Measurements from ENCODE around the gene PRSS3. TPM values are rescaled to one million over a fixed set of nuclear protein-coding genes. Genes with fewer than 3 reads are reported as not detected.
A peak's percentile ranks its signal among the peaks of the same experiment; 100 is the strongest.
"Not testable (repeated sequence)": the region's sequence is repeated elsewhere in the genome, so short reads cannot be mapped to it uniquely, and the experiment has no call there.

Gene PRSS3
- total RNA-seq, 1 experiment from 2014 or later = not detected

DNA sequence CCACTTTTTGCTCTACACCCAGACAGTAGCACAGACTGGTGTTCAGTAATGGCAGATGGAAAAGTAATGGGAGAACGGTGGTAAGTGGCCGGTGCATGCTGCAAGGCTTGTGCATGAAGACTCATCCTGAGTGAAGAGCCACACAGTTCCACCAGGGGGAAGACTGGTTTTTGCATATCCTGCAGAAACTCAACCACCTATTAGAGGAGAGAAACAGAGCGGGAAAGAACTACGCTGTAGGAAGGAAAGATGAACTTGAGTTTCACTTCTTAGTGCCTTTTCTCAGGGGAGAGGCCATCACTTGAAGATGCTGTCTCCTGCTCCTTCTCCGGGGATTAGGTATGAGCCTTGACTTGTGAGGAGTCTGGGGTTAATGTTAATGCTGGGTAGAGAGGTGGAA, 9.4 kb upstream of the PRSS3 start:
- DNase-seq (ENCODE audit: low read depth) = peak; percentile 34

- DNase-seq (ENCODE audit: low read depth) = no peak
Measured at GRCh38 chr9:33786681-33787080, 8.7 kb upstream of the PRSS3 start.

DNA sequence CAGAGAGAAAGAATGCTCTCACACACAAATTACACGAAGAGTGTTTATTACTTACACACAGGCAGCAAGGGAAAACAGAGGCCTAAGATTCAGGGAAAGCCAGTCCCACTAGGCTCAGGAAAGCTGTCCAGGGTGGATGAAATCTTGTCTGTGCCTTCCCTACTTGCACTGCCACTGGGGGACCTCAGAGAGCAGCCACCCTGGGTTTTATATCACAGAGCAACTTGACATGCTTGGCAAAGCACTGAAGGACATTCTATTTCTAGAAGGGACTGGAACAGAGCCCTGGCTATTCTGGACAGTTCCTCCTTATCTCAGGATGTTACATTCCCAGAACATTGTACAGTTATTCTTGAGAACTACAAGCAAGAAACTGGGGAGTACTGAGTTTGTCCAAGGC, 7.5 kb upstream of the PRSS3 start:
- no peak for DNase-seq (ENCODE audit: low read depth)

- DNase-seq (ENCODE audit: low read depth) = not testable (repeated sequence)
Measured at GRCh38 chr9:33789429-33789828, 5.9 kb upstream of the PRSS3 start.

DNA sequence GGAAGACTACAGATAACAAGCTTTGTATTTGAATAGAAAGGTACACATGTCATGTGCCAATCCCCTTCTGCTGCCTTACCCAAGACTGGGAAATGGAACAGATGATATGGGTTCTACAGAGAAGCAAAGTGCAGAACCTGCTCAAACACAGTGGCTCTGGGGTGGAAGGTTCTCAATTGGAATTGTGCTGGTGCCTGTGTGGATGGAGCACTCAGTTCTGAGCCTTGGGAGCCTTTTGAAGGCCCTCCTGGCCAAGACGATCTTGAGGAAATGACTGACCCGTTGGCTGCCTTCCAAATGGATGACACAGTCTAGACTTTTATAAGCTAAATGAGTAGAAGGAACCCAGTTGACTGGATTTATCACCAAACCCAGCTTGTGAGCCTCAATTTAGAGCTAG, 4.2 kb upstream of the PRSS3 start:
- DNase-seq (ENCODE audit: low read depth) = peak; percentile 64

DNA sequence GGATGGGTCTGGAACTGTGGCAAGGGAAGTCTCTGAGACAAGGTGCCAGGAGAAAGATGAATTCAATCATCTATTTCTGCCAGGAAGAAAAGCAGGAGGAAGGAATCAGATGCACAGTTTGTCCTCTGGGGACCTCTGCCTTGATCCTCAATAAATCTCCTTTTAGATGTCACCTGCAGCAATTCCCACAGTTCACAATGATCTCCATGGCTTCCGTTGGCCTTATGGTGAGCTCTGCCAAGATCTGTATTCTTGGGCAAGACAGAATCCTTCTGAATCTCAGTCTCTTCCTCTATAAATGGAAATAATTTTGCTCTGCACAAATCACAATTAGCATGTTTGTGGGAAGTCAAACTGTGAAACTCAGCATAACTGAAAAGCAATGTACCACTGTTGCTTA, 1.9 kb upstream of the PRSS3 start:
- not testable (repeated sequence) for DNase-seq (ENCODE audit: low read depth)

DNA sequence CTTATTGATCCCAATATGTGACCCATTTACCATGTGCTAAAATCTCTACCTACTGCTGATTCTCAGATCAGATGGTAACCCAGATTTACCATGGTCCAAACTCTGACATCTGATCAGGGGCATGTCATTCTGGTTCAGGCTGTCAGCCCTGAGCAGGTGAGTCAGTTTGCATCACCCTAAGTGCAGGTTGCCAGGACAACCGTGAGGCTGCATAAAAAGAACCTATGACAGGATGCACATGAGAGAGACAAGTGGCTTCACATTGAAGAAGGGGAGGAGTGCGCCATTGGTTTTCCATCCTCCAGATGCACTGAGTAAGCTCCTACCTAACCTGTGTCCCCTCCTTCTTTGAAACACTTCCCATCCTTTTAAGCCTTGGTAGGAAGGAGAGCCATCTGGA, 801 bp upstream of the PRSS3 start:
- DNase-seq (ENCODE audit: low read depth) = no peak

GRCh38 chr9:33795819-33796218, 458 bp downstream of the PRSS3 start:
- no peak for DNase-seq (ENCODE audit: low read depth)

GRCh38 chr9:33796679-33797078, 1.3 kb downstream of the PRSS3 start:
- not testable (repeated sequence) for DNase-seq (ENCODE audit: low read depth)

DNA sequence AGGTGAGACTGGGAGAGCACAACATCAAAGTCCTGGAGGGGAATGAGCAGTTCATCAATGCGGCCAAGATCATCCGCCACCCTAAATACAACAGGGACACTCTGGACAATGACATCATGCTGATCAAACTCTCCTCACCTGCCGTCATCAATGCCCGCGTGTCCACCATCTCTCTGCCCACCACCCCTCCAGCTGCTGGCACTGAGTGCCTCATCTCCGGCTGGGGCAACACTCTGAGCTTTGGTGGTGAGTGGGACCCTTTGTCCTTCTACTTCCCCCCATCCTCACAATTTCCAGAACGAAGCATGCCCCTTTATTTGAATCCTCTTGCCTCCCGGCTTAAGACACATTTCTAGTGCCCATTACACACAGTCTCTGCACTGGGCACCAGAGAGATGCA, 2.5 kb downstream of the PRSS3 start:
- no peak for DNase-seq (ENCODE audit: low read depth)

DNA sequence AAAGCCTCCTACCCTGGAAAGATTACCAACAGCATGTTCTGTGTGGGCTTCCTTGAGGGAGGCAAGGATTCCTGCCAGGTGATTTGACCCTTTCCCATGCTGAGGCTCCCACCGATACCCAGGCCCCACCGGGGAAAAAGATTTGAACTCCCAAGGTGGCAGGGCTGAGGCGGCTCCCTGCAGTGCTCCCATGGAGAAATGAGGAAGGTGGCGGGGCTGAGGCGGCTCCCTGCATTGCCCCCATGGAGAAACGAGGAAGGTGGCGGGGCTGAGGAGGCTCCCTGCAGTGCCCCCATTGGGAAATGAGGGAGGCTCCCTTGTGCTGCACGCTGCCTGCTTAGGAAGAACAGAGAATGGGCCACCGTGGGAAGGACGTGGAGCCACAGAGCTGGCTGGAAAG, 3.2 kb downstream of the PRSS3 start:
- no peak for DNase-seq (ENCODE audit: low read depth)

- no peak for DNase-seq (ENCODE audit: low read depth)
Measured at GRCh38 chr9:33799928-33800704, 4.8 kb downstream of the PRSS3 start.

DNA sequence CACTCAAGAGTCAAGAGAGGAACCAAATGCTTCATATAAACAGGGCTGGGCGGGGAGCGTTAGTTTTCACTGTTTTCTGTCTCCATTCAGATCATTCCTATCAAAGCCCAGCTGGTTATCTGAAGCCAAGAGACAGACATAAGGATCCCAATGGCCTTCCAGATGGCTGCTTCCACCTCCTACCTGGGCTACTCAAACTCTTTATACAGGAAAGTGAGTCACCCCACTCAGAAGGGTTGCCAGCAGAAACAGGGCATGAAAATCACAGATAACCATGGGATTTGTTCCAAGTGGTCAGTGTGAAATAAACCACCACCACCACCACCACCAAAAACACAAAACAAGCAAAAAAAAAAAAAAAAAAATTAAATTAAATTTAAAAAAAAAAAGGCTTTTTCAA, 5.5 kb downstream of the PRSS3 start:
- no peak for DNase-seq (ENCODE audit: low read depth)

DNA sequence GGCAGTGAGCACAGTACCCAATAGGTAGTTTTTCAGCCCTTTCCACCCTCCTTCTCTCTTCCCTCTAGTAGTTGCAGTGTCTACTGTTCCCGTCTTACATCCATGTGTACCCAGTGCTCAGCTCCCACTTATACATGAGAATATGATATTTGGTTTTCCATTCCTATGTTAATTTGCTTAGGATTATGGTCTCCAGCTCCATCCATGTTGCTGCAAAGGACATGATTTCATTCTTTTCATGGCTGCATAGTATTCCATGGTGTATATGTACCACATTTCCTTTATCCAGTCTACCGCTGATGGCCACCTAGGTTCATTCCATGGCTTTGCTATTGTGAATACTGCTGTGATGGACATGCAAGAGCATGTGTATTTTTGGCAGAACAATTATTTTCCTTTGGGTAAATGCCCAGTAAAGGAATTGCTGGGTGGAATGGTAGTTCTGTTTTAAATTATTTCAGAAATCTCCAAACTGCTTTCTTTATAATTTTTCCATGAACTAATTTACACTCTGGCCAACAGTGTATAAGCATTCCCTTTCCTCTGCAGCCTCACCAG, 6.7 kb downstream of the PRSS3 start:
- DNase-seq (ENCODE audit: low read depth) = not testable (repeated sequence)

DNA sequence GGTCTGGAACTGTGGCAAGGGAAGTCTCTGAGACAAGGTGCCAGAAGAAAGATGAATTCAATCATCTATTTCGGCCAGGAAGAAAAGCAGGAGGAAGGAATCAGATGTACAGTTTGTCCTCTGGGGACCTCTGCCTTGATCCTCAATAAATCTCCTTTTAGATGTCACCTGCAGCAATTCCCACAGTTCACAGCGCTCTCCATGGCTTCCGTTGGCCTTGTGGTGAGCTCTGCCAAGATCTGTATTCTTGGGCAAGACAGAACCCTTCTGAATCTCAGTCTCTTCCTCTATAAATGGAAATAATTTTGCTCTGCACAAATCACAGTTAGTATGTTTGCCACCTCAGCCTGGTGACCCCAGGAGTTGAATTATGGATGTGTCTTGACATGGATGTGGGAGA, 8.8 kb downstream of the PRSS3 start:
- DNase-seq (ENCODE audit: low read depth) = not testable (repeated sequence)

GRCh38 chr9:33807156-33807555, 11.8 kb downstream of the PRSS3 start:
- DNase-seq (ENCODE audit: low read depth) = not testable (repeated sequence)

DNA sequence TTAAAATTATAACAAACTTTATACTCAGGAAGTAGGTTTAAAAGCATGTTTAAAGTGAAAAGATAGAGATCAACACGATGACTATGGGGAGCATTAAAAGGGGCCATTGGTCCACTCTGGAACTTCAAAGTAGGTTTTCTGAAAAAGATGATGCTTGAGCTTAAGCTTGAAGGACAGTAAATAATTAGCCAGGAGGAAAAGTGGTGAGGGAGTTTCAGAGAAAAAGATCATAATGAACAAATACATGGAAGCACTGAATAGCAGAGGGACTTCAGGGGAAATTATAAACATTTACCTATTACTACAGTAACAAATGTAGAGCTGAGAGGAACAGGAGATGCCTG, 13.6 kb downstream of the PRSS3 start:
- not testable (repeated sequence) for DNase-seq (ENCODE audit: low read depth)

DNA sequence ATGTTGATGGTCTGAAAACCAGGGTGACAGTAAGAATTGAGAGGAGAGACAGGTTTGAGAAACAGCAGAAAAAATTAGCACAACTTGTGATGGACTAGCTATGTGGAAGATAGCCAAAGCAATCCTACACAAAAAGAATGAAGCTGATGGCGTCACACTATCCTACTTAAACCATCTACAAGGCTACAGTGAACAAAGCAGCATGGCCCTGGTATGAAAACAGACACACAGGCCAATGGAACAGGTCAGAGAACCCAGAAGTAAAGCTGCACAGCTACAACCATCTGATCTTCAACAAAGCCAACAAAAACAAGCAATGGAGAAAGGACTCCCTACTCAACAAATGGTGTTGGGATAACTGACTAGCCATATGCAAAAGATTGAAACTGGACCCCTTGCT, 14.1 kb downstream of the PRSS3 start:
- DNase-seq (ENCODE audit: low read depth) = no peak

- peak; percentile 77 for DNase-seq (ENCODE audit: low read depth)
Measured at GRCh38 chr9:33813712-33814641, 18.6 kb downstream of the PRSS3 start.

DNA sequence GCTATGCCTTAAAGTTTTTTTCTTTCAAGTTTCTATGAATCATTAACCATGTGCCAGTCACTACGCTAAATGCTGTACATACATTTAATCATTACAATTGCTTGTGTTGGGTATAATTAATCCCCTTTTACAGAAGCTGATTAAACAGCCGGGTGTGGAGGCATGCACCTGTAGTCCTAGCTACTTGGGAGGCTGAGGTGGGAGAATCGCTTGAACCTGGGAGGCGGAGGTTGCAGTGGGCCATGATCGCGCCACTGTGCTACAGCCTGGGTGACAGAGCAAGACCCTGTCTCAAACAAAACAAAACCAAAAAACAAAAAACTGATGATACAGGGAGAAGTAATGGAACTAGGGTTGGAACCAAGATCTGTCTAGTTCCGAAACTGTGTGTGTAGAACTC, 20.4 kb downstream of the PRSS3 start:
- DNase-seq (ENCODE audit: low read depth) = no peak

- DNase-seq (ENCODE audit: low read depth) = peak; percentile 89
Measured at GRCh38 chr9:33816327-33817252, 21.2 kb downstream of the PRSS3 start, which contains the start of gene UBE2R2. Gene UBE2R2, plus strand, starts transcription at chr9:33817160. Its CDS starts 598 bp downstream, at chr9:33817758.
